ENCODE measurements around the gene PPP2R3C. TPM values are rescaled to one million over a fixed set of nuclear protein-coding genes. Genes with fewer than 3 reads are reported as not detected.
A peak's percentile ranks its signal among the peaks of the same experiment; 100 is the strongest.

The PPP2R3C gene
- total and polyA plus RNA-seq, 2 of the 13 experiments (the other 11 are each of a cell fraction or from before 2014, with no cell fraction given), result 63.4 to 102 TPM

GRCh38 chr14:35146711-35147149 lies 24.9 kb upstream of the PPP2R3C start (continued):
- TF ChIP-seq ZXDC (CRISPR knock-in tag; IDR thresholded peaks at IDR 0.05), result no peak
- peak; percentile 25 for TF ChIP-seq ZGPAT (CRISPR knock-in tag; IDR thresholded peaks at IDR 0.05)
- TF ChIP-seq ZBTB49 (CRISPR knock-in tag; IDR thresholded peaks at IDR 0.05; ENCODE audit: borderline replicate concordance), result no peak
- no peak; the same call in 2 of the 3 replicates for TF ChIP-seq MXI1 (IDR thresholded peaks at IDR 0.05; ENCODE audit: borderline replicate concordance, low read depth, low read length)
- TF ChIP-seq ZNF354B (CRISPR knock-in tag; IDR thresholded peaks at IDR 0.05), result no peak
- TF ChIP-seq HOXD1 (CRISPR knock-in tag; IDR thresholded peaks at IDR 0.05), result no peak
- peak; percentile 83; the same call in 1 of the 2 replicates for TF ChIP-seq ZNF646 (CRISPR knock-in tag; IDR thresholded peaks at IDR 0.05)
- TF ChIP-seq ZNF503 (CRISPR knock-in tag; IDR thresholded peaks at IDR 0.05), result no peak
